Measurements from ENCODE around the gene KLHL22.
"Not testable (repeated sequence)": the region's sequence is repeated elsewhere in the genome, so short reads cannot be mapped to it uniquely, and the experiment has no call there.

KLHL22 gene

GRCh38 chr22:20458530-20459151 is 37.0 kb downstream of the KLHL22 start:
- Histone ChIP-seq H3K36me3 (ENCODE audit: insufficient read depth, low read length) (no peaks in the 10 kb centered on the region), H3K9me3 (ENCODE audit: control insufficient read depth, insufficient read depth, low read length) (no peaks in the 10 kb centered on the region), H3K9ac (ENCODE audit: low read depth, low read length) (no peak overlapping the region), H3K4me1 (ENCODE audit: insufficient read depth, low read length) (no peaks in the 10 kb centered on the region)

- no peaks in the 10 kb centered on the region for H3K4me1 ChIP-seq (ENCODE audit: insufficient read depth, low read length)
- no peak overlapping the region for H3K9ac ChIP-seq (ENCODE audit: low read depth, low read length)
- H3K9me3 ChIP-seq (ENCODE audit: control insufficient read depth, insufficient read depth, low read length), result no peaks in the 10 kb centered on the region
- H3K36me3 ChIP-seq (ENCODE audit: insufficient read depth, low read length), result no peaks in the 10 kb centered on the region
Measured at GRCh38 chr22:20457506-20458240, 37.9 kb downstream of the KLHL22 start.

- Histone ChIP-seq H3K9ac (ENCODE audit: low read depth, low read length) (no peak overlapping the region), H3K4me1 (ENCODE audit: insufficient read depth, low read length) (no peaks in the 10 kb centered on the region), H3K9me3 (ENCODE audit: control insufficient read depth, insufficient read depth, low read length) (no peaks in the 10 kb centered on the region), H3K36me3 (ENCODE audit: insufficient read depth, low read length) (no peaks in the 10 kb centered on the region)
Measured at GRCh38 chr22:20456722-20457076, 38.9 kb downstream of the KLHL22 start.

GRCh38 chr22:20456064-20456721 is 39.4 kb downstream of the KLHL22 start:
- H3K4me1 ChIP-seq (ENCODE audit: insufficient read depth, low read length), result no peaks in the 10 kb centered on the region
- H3K9me3 ChIP-seq (ENCODE audit: control insufficient read depth, insufficient read depth, low read length), result no peaks in the 10 kb centered on the region
- no peak overlapping the region for H3K9ac ChIP-seq (ENCODE audit: low read depth, low read length)
- no peaks in the 10 kb centered on the region for H3K36me3 ChIP-seq (ENCODE audit: insufficient read depth, low read length)

- Histone ChIP-seq H3K36me3 (ENCODE audit: insufficient read depth, low read length) (no peaks in the 10 kb centered on the region), H3K4me1 (ENCODE audit: insufficient read depth, low read length) (no peaks in the 10 kb centered on the region), H3K9me3 (ENCODE audit: control insufficient read depth, insufficient read depth, low read length) (no peaks in the 10 kb centered on the region), H3K9ac (ENCODE audit: low read depth, low read length) (no peak overlapping the region)
Measured at GRCh38 chr22:20455709-20456063, 39.9 kb downstream of the KLHL22 start.

- no peak overlapping the region for H3K9ac ChIP-seq (ENCODE audit: low read depth, low read length)
- no peaks in the 10 kb centered on the region for H3K36me3 ChIP-seq (ENCODE audit: insufficient read depth, low read length)
- no peaks in the 10 kb centered on the region for H3K9me3 ChIP-seq (ENCODE audit: control insufficient read depth, insufficient read depth, low read length)
- H3K4me1 ChIP-seq (ENCODE audit: insufficient read depth, low read length), result no peaks in the 10 kb centered on the region
Measured at GRCh38 chr22:20453222-20453621, 42.4 kb downstream of the KLHL22 start.

- H3K9ac ChIP-seq (ENCODE audit: low read depth, low read length), result no peak overlapping the region
- H3K4me1 ChIP-seq (ENCODE audit: insufficient read depth, low read length), result no peaks in the 10 kb centered on the region
- H3K36me3 ChIP-seq (ENCODE audit: insufficient read depth, low read length), result no peaks in the 10 kb centered on the region
- no peaks in the 10 kb centered on the region for H3K9me3 ChIP-seq (ENCODE audit: control insufficient read depth, insufficient read depth, low read length)
Measured at GRCh38 chr22:20451920-20452319, 43.7 kb downstream of the KLHL22 start.

GRCh38 chr22:20451129-20451778 is 44.3 kb downstream of the KLHL22 start:
- not testable (repeated sequence) for H3K9me3 ChIP-seq (ENCODE audit: control insufficient read depth, insufficient read depth, low read length); H3K36me3 ChIP-seq (ENCODE audit: insufficient read depth, low read length); H3K9ac ChIP-seq (ENCODE audit: low read depth, low read length); H3K4me1 ChIP-seq (ENCODE audit: insufficient read depth, low read length)

- H3K36me3 ChIP-seq (ENCODE audit: insufficient read depth, low read length), result no peaks in the 10 kb centered on the region
Measured at GRCh38 chr22:20450551-20450906, 45.1 kb downstream of the KLHL22 start.

GRCh38 chr22:20449819-20450550 is 45.6 kb downstream of the KLHL22 start:
- no peaks in the 10 kb centered on the region for H3K36me3 ChIP-seq (ENCODE audit: insufficient read depth, low read length)

More at GRCh38 chr22:20450551-20450906, 45.1 kb downstream of the KLHL22 start:
- Histone ChIP-seq H3K4me1 (ENCODE audit: insufficient read depth, low read length) (no peaks in the 10 kb centered on the region), H3K9ac (ENCODE audit: low read depth, low read length) (no peak overlapping the region), H3K9me3 (ENCODE audit: control insufficient read depth, insufficient read depth, low read length) (no peaks in the 10 kb centered on the region)

GRCh38 chr22:20448630-20449029 is 47.0 kb downstream of the KLHL22 start:
- no peaks in the 10 kb centered on the region for H3K9me3 ChIP-seq (ENCODE audit: control insufficient read depth, insufficient read depth, low read length)
- H3K36me3 ChIP-seq (ENCODE audit: insufficient read depth, low read length), result no peaks in the 10 kb centered on the region
- H3K9ac ChIP-seq (ENCODE audit: low read depth, low read length), result no peak overlapping the region
- H3K4me1 ChIP-seq (ENCODE audit: insufficient read depth, low read length), result no peaks in the 10 kb centered on the region

More at GRCh38 chr22:20449819-20450550, 45.6 kb downstream of the KLHL22 start:
- H3K4me1 ChIP-seq (ENCODE audit: insufficient read depth, low read length), result no peaks in the 10 kb centered on the region
- H3K9ac ChIP-seq (ENCODE audit: low read depth, low read length), result no peak overlapping the region
- no peaks in the 10 kb centered on the region for H3K9me3 ChIP-seq (ENCODE audit: control insufficient read depth, insufficient read depth, low read length)

GRCh38 chr22:20446383-20446970 is 49.1 kb downstream of the KLHL22 start:
- Histone ChIP-seq H3K9me3 (ENCODE audit: control insufficient read depth, insufficient read depth, low read length) (no peaks in the 10 kb centered on the region), H3K9ac (ENCODE audit: low read depth, low read length) (no peak overlapping the region), H3K4me1 (ENCODE audit: insufficient read depth, low read length) (no peaks in the 10 kb centered on the region), H3K36me3 (ENCODE audit: insufficient read depth, low read length) (no peaks in the 10 kb centered on the region)

- no peak overlapping the region for H3K9ac ChIP-seq (ENCODE audit: low read depth, low read length)
- no peaks in the 10 kb centered on the region for H3K36me3 ChIP-seq (ENCODE audit: insufficient read depth, low read length)
- no peaks in the 10 kb centered on the region for H3K4me1 ChIP-seq (ENCODE audit: insufficient read depth, low read length)
- H3K9me3 ChIP-seq (ENCODE audit: control insufficient read depth, insufficient read depth, low read length), result no peaks in the 10 kb centered on the region
Measured at GRCh38 chr22:20444325-20444724, 51.3 kb downstream of the KLHL22 start.
